COLO829 (cell line): Measurements from ENCODE around the gene FUT8.
"Not testable (repeated sequence)": the region's sequence is repeated elsewhere in the genome, so short reads cannot be mapped to it uniquely, and the experiment has no call there.

Source experiments
- DNase-seq: peaks from one replicate; pipeline ENCODE4 v3.0.0; 2012; ENCODE audit warnings: low spot score

The FUT8 gene

DNA sequence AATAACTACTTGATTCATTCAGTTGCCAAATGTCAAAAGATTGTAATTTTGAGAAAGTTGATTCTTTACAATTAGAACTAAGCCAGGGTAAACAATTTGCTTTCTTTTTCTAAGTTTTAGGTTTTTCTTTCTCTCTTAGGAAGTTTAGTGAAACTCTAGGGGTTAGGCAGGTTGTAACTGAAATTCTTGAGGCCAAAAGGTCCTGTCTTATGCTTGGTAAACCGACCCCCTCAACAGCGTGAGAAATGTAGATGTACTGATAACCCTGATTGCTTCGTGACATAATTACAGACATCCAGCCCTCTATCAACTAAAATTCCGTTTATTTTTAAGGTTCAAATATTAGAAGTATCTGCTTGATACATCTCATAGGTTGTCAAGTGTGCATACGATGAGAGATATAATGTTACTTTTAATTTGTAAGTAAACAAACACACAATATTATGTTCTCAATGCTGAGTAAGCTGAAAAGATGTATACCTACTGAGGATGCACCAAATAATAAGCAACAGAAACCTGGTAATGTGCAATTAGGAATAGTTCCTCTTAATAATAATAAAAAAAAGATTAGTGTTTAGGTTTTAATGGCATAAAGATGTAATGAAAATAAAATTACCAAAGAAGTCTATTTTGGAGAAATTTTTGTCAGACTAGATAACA is 7.2 kb downstream of the FUT8 start:
- DNase-seq = no peak

- no peak for DNase-seq
These were observed 8.9 kb downstream of the FUT8 start for GRCh38 chr14:65421201-65421981.

DNA sequence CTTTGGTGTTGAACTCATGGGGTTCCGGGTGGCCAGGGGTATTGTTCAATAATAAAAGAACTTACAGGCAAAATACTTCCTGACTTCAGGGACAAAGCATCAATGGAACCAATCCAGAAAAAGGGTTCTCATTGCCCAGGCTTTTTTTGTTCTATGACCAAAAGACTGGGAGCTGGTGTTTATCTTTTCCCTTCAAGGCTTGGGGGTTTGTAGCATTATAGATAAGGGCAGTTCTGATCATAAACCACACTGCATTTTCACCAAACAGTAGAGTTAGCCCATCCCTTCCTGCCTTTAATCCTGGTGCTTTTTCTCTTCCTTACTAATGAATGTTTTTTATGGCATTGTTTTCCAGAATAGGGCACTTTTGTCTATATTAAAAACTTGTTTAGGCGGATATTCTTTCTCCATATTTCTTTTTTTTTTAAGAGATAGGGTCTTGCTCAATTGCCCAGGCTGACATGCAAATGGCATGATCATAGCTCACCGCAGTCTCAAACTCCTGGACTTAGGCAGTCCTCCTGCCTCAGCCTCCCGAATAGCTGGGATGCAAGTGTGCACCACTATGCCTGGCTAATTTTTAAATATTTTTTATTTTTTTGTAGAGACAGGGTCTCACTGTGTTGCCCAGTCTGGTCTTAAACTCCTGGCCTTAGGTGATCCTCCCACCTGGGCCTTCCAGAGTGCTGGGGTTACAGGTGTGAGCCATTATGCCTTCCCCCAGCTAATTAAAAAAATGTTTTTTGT is 9.7 kb downstream of the FUT8 start:
- no peak for DNase-seq

DNA sequence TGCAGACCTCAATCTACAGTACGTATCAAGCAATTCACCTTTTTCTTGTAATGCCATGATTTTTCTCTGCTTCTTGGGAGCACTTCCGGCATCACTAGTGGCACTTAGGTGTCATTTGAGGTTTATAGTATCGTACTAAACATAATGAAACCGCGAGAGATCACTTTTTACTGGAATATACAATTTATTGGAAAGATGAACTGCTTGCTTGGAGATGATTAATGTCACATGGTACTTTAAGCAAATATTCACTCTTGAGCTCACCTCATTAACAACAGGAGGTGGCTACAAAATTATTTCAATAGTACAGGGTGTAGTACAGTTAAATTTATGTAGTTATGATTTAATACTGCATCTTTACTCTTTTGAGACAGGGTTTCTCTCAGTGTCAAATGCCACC is 11.5 kb downstream of the FUT8 start:
- DNase-seq = no peak

GRCh38 chr14:65424531-65424930 is 12.0 kb downstream of the FUT8 start:
- DNase-seq = no peak

GRCh38 chr14:65425885-65426284 is 13.4 kb downstream of the FUT8 start:
- no peak for DNase-seq

DNA sequence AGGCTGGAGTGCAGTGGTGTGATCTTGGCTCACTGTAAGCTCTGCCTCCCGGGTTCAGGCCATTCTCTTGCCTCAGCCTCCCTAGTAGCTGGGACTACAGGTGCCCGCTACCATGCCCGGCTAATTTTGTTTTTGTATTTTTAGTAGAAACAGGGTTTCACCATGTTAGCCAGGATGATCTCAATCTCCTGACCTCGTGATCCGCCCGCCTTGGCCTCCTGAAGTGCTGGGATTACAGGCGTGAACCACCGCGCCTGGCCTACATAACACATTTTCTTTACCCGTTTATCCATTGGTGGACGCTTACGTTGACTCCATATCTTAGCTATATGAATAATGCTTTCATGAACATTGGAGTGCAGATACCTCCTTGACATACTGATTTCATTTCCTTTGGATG is 14.4 kb downstream of the FUT8 start:
- DNase-seq = not testable (repeated sequence)

- no peak for DNase-seq
These were observed 16.2 kb downstream of the FUT8 start for GRCh38 chr14:65428691-65429090.

GRCh38 chr14:65429757-65430156 is 17.2 kb downstream of the FUT8 start:
- no peak for DNase-seq

DNA sequence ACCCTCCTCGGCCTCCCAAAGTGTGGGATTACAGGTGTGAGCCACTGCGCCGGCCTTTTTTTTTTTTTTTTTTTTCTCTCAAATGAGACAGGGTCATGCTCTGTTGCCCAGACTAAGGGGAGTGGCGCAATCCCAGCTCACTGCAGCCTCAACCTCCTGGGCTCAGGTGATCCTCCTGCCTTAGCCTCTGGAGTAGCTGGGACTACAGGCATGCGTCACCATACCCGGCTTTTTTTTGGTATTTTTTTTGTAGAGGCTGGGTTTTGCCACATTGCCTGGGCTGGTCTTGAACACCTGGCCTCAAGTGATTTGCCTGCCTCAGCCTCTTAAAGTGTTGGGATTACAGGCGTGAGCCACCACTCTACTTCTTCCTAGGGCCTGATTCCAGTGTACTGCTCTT is 18.7 kb downstream of the FUT8 start:
- no peak for DNase-seq

DNA sequence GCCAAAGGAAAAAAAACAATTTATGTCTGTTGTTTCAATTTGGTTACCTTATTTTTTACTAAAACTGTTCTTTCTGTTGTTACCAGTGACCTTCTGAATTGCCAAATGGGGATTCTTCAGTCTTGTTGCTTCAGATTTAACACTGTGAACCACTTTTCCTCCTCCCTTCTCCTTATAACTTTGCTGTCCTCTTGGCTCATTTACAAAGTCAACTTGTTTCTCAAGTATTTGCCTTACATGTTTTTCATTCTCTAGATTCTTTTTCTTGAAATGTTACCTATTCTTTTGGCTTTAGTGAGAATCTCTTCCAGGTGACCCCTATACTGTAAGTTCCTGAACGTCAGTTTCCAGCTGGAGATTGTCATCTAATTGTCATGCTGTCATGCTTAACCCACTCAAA is 19.4 kb downstream of the FUT8 start:
- no peak for DNase-seq

DNA sequence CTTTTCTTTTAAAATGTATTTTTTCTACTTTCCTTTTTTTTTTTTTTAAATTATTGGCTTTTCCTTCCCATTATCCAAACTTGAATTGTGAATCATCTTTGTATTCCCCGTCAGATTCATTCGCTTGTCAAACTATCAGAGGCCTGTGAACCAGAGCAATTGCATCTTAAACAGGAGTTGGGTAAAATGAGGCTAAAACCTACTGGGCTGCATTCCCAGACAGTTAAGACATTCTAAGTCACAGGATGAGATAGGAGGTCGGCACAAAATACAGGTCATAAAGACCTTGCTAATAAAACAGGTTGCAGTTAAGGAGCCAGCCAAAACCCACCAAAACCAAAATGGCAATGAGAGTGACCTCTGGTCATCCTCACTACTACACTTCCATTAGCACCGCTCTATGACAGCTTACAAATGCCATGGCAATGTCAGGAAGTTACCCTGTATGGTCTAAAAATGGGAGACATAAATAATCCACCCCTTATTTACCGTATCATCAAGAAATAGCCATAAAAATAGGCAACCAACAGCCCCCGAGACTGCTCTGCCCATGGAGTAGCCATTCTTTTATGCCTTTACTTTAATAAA is 19.9 kb downstream of the FUT8 start:
- no peak for DNase-seq

GRCh38 chr14:65433157-65433556 is 20.6 kb downstream of the FUT8 start:
- DNase-seq = no peak

DNA sequence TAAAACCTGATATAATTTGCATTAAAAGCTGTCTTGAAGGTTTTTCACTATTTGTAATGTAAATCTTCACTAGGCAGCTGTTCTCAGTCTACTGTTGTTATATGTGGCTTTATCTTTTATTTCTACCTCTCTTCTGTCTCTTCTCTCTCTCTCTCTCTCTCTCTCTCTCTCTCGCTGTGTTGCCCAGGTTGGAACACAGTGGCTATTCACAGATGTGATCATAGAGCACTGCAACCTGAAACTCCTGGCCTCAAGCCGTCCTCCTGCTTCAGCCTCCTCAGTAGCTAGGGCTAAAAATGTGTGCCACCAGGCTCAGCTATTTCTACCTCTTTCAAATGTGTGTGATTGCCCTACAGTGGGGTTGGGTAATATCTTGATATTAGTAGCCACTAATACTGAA is 21.1 kb downstream of the FUT8 start:
- DNase-seq = no peak

GRCh38 chr14:65434216-65434850 is 21.8 kb downstream of the FUT8 start:
- DNase-seq = no peak

DNA sequence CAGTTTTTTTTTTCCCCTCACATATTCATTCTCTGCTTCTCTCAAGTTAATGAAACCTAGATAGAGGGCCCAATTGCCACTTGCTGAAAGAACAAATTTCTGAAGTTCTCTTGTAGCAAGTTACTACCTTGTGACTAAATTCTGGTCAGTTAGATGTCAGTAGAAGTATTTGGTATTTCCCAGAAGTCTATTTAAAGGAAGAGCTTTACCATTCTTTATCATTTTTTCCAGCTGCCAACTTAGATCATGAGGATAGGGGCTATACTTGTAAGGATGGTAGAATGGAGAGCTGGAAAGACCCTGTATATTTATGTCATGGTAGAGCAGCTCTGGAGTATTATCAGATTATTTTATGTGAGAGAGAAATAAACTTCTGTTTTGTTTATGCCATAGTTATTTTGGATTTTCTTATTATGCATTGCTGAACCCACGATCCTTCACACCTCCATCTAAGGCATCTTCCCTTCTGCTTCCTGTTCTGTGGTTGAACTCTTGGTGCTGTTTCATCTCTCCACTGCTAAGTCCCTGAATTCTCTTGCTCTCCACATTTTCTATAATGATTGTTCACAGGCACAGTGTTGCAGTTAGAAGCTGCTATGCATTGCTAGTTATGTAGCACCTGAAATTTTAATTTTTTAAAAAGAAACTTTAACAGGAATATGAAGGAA is 25.9 kb downstream of the FUT8 start:
- no peak for DNase-seq

GRCh38 chr14:65439117-65439516 is 26.6 kb downstream of the FUT8 start:
- DNase-seq = no peak

- no peak for DNase-seq
These were observed 27.7 kb downstream of the FUT8 start for GRCh38 chr14:65440230-65440629.

- DNase-seq = no peak
These were observed 31.7 kb downstream of the FUT8 start for GRCh38 chr14:65444230-65444629.

DNA sequence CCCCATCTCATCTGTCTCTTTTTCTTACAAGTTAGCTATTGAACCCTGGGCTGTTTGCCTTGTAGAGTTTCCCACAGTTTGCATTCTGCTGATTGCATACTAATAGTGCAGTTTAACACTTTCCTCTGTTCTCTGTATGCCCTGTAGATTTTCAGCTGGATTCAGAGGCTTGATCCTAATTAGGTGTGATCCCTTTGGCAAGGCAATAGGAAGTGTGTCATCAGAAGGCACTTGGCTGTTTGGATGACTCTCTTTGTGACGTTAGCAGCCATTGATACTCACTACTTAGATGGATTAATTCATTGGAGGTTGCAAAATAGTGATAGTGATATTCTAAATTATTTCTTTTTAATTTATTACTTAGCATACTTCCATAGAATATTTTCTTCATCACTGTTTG is 33.6 kb downstream of the FUT8 start:
- no peak for DNase-seq

- DNase-seq = no peak
These were observed 37.1 kb downstream of the FUT8 start for GRCh38 chr14:65449647-65450046.
